SJSA1 (cell line): ENCODE data around the gene HS3ST5. TPM values are rescaled to one million over a fixed set of nuclear protein-coding genes. Genes with fewer than 3 reads are reported as not detected.
"Not testable (repeated sequence)": the region's sequence is repeated elsewhere in the genome, so short reads cannot be mapped to it uniquely, and the experiment has no call there.

Source experiments
- DNase-seq, 2 experiments: peaks; one replicate each; pipeline ENCODE4 v3.0.0-alpha.2; 2015 to 2020; ENCODE audit warnings: low spot score in 2 of 2, low read depth in 1 of 2
- H3K27ac ChIP-seq: fragments of 250-450 bp; sonication (Bioruptor Pico); 2 replicates; pipeline ENCODE4 v1.5.1; 2020; ENCODE audit warnings: mild to moderate bottlenecking, moderate library complexity
- H3K27me3 ChIP-seq: fragments of 250-450 bp; sonication (Bioruptor Pico); replicated peaks from 2 replicates; pipeline ENCODE4 v1.5.1; 2020; ENCODE audit warnings: mild to moderate bottlenecking, moderate library complexity
- H3K36me3 ChIP-seq: fragments of 250-450 bp; sonication (Bioruptor Pico); 2 replicates; pipeline ENCODE4 v1.5.1; 2020; ENCODE audit warnings: mild to moderate bottlenecking
- H3K4me1 ChIP-seq: fragments of 250-450 bp; sonication (Bioruptor Pico); replicated peaks from 2 replicates; pipeline ENCODE4 v1.6.1; 2021; ENCODE audit warnings: mild to moderate bottlenecking
- H3K4me3 ChIP-seq: fragments of 250-450 bp; sonication (Bioruptor Pico); 2 replicates; pipeline ENCODE4 v1.5.1; 2020; ENCODE audit warnings: mild to moderate bottlenecking
- H3K9me3 ChIP-seq: fragments of 250-450 bp; sonication (Bioruptor Pico); replicated peaks from 2 replicates; pipeline ENCODE4 v1.5.1; 2020; ENCODE audit warnings: mild to moderate bottlenecking
- total RNA-seq: library from RNA; depleted of rRNA; stranded (reverse); fragments of >200 nt; shearing (Covaris generic); gene quantifications from 2 replicates; pipeline ENCODE4 v1.2.3, GENCODE V29; 2014

Gene HS3ST5
- total RNA-seq, 1 experiment from 2014 or later, result 2.9 TPM

DNA sequence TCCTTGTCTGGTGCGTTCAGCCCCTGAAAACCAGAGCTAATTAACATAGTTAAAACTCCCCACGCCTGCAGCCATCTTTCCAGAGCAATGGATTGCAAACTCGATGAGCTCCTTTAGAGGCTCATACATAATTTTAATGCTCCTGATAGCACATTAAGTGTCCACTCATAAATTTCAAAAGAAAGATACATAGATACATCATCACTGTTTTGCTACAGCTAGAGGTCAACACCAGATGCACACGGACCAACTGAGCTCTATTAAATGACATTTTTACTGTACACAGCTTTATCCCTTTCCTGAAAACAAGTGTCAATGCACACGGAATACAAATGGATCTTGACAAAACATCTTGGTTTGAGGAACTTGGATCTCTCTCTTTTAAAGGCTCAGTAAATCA lies 280.6 kb downstream of the HS3ST5 start:
- Histone ChIP-seq H3K27ac (no peak overlapping the region), H3K4me1 (peaks cover 10% of the 10 kb centered on the region), H3K27me3 (no peaks in the 10 kb centered on the region)

DNA sequence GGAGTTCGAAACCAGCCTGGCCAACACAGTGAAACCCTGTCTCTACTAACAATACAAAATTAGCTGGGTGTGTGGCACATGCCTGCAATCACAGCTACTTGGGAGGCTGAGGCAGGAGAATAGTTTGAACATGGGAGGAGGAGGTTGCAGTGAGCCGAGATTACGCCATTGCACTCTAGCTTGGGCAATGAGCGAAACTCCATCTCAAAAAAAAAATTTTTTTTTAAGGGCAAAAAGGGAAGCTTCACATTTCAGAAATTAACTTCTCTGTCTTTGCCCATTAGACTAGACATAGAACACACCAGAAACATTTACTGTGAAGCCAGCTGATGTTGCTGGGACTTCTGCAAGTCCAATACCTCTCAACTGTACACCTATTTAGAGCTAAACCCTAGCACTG lies 281.1 kb downstream of the HS3ST5 start:
- Histone ChIP-seq H3K27me3 (no peaks in the 10 kb centered on the region), H3K4me1 (peaks cover 6% of the 10 kb centered on the region), H3K4me3 (no peak overlapping the region), H3K36me3 (peaks cover 11% of the 10 kb centered on the region), H3K9me3 (no peaks in the 10 kb centered on the region), H3K27ac (no peak overlapping the region)
- no peak for DNase-seq

More for the DNA sequence above, 280.6 kb downstream of the HS3ST5 start:
- Histone ChIP-seq H3K9me3 (no peaks in the 10 kb centered on the region), H3K36me3 (peaks cover 7% of the 10 kb centered on the region), H3K4me3 (no peak overlapping the region)
- DNase-seq, result no peak

DNA sequence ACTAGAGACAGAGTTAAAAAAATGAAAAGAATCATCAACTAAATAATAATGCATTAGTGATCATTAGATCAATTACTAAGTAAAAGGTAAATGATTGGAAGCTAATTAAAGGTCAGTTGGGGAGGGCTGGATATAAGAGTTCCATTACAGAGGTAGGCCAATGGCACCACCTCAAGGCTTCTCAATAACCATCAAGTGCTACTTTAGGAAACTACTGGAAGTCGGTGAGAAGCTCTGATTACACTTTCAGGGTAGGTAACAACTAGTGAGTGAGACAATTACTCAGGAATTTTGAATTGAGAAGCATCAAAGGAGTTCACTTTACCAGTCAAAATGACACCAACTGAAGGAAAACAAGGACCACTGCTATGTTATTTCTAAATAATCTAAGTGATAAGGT lies 281.7 kb downstream of the HS3ST5 start:
- Histone ChIP-seq H3K9me3 (no peaks in the 10 kb centered on the region), H3K4me1 (0 out of 2 replicates have a peak, but pooled peaks cover 4% of the 10 kb centered on the region), H3K36me3 (peaks cover 13% of the 10 kb centered on the region), H3K27ac (no peak overlapping the region), H3K27me3 (no peaks in the 10 kb centered on the region), H3K4me3 (no peak overlapping the region)
- no peak for DNase-seq

DNA sequence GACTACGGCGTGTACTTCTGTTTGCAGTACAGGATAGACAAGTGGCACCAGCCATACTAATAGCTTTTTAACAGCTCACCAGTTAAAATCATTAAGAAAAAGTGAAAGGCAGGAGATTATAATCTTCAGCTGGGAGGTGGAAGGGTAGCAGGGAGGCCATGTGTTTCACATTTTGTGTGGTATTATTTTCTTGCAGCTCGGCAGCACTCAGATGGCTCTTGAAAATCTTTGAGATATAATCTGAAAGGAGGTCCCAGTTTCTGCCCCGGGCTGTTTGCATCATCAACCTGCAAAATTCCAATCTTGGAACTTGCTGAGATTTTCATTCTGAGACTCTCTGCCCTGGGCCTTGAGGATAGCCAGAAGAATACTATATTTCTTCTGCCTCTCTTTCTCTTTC lies 284.4 kb downstream of the HS3ST5 start:
- no peaks in the 10 kb centered on the region for H3K4me1 ChIP-seq
- H3K4me3 ChIP-seq, result no peak overlapping the region
- no peak overlapping the region for H3K27ac ChIP-seq
- H3K27me3 ChIP-seq, result no peaks in the 10 kb centered on the region
- DNase-seq, result no peak
- no peaks in the 10 kb centered on the region for H3K9me3 ChIP-seq
- peaks cover 13% of the 10 kb centered on the region for H3K36me3 ChIP-seq

DNA sequence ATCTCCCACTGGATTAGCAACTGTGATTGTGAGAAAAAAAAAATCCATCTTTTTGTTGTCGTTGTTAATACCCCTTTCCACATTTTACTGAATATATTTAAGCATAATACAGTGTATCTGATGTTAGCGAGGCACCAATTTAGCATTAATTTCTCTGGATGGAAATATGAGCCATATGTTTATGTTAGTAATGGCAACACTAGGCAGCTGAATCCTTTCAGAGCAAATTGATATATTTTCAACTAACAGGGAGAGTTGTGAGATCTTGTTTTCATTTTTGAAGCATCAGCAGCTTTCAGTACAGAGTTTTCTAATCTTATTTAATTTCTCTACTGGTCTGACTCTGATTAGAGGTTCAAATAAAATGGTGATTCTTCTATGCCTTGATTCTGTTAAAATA lies 287.1 kb downstream of the HS3ST5 start:
- Histone ChIP-seq H3K27ac (no peak overlapping the region), H3K36me3 (peaks cover 17% of the 10 kb centered on the region), H3K4me3 (no peak overlapping the region), H3K4me1 (no peaks in the 10 kb centered on the region), H3K27me3 (no peaks in the 10 kb centered on the region), H3K9me3 (no peaks in the 10 kb centered on the region)
- DNase-seq, result no peak

DNA sequence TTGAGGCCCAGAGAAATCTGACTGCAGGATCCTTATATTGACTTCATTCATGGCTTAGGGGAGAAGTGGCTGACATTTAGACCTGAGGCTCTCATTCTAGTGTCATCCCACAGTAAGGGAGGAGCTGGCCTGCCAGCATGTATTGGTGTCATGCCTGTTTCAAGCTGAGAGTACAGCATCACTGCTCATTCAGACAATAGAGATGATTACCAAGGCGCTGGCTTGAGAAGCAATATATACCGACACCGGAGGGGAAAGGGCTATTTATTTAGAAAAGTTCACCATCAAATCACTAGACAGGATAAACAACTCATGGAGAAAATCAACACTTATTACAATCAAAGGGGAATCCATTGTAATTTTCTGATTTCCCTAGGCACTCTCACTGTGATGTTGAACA lies 287.5 kb downstream of the HS3ST5 start:
- Histone ChIP-seq H3K4me1 (no peaks in the 10 kb centered on the region), H3K27ac (no peak overlapping the region), H3K27me3 (no peaks in the 10 kb centered on the region), H3K36me3 (peaks cover 14% of the 10 kb centered on the region), H3K4me3 (no peak overlapping the region), H3K9me3 (no peaks in the 10 kb centered on the region)
- DNase-seq, result no peak

DNA sequence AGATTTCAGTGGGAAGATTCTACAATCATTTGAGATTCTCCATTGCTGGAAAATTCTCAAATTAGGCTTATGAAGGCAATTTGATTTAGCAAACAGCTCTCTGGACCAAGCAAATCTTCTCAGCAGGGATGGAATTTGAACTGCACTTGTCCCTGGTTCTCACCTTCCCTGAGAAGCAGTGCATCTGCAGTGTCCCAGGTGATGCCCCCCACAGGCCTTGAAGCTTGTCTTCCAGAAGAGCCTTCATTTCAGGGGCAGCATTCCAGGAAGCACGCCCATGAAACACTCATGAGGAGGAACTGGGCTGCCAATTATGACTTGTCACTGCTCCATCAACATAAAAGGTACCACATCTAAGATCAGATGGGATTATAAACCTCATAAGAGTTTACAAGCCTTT lies 289.0 kb downstream of the HS3ST5 start:
- DNase-seq, result no peak
- H3K36me3 ChIP-seq, result peaks cover 14% of the 10 kb centered on the region
- H3K4me3 ChIP-seq, result no peak overlapping the region
- H3K27ac ChIP-seq, result no peak overlapping the region
- no peaks in the 10 kb centered on the region; the same call in 1 of the 2 replicates for H3K9me3 ChIP-seq
- no peaks in the 10 kb centered on the region for H3K27me3 ChIP-seq
- peaks cover 5% of the 10 kb centered on the region; the same call in 1 of the 2 replicates for H3K4me1 ChIP-seq

DNA sequence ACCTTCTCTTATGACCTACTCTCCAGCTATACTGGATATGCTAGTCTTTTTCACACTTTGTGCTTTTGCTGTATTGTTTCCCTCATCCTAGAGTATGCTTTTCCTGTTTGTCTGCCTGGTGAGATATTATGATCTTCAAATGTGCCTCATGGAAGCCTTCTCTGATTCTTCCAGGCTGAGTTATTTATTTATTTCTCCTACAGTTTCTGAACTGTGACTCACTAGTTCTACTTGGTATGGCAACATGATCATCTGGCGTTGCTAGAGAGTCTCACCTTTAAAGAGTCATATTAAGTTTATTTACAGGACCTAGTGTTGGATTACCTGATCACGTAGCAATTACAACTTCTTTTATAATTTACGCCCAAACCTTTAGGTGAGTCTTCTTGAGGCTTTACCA lies 290.7 kb downstream of the HS3ST5 start:
- H3K4me1 ChIP-seq, result peaks cover 5% of the 10 kb centered on the region; the same call in 1 of the 2 replicates
- peaks cover 21% of the 10 kb centered on the region for H3K36me3 ChIP-seq
- no peak overlapping the region for H3K4me3 ChIP-seq
- no peak for DNase-seq
- peaks cover 7% of the 10 kb centered on the region; the same call in 1 of the 2 replicates for H3K9me3 ChIP-seq
- H3K27me3 ChIP-seq, result no peaks in the 10 kb centered on the region
- no peak overlapping the region for H3K27ac ChIP-seq

DNA sequence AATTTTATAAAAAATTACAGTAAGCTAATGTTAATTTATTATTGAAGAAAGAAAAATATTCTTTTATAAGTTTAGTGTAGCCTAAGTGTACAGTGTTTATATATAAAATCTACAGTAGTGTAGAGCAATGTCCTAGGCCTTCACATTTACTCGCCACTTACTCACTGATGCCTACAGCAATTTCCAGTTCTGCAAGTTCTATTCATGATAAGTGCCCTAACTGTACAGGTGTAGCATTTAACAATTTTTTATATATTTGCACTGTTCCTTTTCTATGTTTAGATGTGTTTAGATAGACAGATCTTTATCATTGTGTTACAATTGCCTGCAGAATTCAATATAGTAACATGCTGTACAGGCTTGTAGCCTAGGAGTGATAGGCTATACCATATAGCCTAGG lies 291.8 kb downstream of the HS3ST5 start:
- H3K9me3 ChIP-seq, result peaks cover 7% of the 10 kb centered on the region; the same call in 1 of the 2 replicates
- H3K4me1 ChIP-seq, result peaks cover 5% of the 10 kb centered on the region; the same call in 1 of the 2 replicates
- H3K4me3 ChIP-seq, result no peak overlapping the region
- peaks cover 18% of the 10 kb centered on the region for H3K36me3 ChIP-seq
- no peaks in the 10 kb centered on the region for H3K27me3 ChIP-seq
- no peak for DNase-seq
- H3K27ac ChIP-seq, result no peak overlapping the region

DNA sequence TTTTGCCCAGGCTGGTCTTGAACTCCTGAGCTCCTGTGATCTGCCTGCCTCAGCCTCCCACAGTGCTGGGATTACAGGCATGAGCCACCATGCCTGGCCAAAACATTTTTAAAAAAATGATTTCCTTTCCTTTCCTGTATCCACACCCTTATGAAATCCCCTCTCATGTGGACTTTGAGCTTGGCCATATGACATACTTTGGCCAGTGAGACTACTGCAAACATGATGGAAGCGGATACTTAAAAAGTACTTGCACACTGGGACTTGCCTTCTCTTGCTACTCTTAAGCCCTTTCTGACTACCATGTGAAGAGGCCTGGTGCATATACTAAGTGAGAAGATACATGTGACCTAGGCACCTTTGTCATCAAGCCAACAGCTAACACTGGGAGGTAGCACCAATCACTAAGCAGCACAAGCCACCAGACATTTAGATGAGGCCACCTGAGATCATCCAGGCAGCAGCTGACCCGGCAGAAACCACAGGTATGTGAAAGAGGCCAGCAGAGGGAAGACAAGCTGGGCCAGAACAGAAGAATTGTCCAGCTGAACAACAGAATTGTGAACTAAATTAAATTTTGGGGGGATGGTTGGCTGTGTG lies 293.4 kb downstream of the HS3ST5 start:
- DNase-seq, result no peak
- Histone ChIP-seq H3K9me3 (peaks cover 7% of the 10 kb centered on the region; the same call in 1 of the 2 replicates), H3K4me3 (no peak overlapping the region), H3K27ac (no peak overlapping the region), H3K36me3 (peaks cover 18% of the 10 kb centered on the region), H3K27me3 (no peaks in the 10 kb centered on the region), H3K4me1 (peaks cover 5% of the 10 kb centered on the region; the same call in 1 of the 2 replicates)

DNA sequence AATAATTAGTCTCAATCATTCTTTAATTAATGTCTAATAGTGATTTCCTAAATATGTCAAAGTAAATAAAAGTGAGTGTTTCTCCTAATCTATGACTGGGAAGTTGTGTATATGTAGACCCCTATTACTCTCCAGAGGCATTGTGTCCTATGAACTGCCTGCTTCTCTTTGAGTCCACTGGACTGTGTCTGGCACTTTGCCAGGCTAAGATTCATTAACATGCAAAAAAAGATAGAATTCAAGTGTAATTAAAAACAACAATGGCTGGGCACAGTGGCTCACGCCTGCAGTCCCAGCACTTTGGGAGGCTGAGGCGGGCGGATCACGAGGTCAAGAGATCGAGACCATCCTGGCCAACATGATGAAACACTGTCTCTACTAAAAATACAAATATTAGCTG lies 298.3 kb downstream of the HS3ST5 start:
- not testable (repeated sequence) for H3K4me1 ChIP-seq, DNase-seq, H3K9me3 ChIP-seq, H3K27me3 ChIP-seq, H3K27ac ChIP-seq, H3K4me3 ChIP-seq
- peaks cover 12% of the 10 kb centered on the region for H3K36me3 ChIP-seq

DNA sequence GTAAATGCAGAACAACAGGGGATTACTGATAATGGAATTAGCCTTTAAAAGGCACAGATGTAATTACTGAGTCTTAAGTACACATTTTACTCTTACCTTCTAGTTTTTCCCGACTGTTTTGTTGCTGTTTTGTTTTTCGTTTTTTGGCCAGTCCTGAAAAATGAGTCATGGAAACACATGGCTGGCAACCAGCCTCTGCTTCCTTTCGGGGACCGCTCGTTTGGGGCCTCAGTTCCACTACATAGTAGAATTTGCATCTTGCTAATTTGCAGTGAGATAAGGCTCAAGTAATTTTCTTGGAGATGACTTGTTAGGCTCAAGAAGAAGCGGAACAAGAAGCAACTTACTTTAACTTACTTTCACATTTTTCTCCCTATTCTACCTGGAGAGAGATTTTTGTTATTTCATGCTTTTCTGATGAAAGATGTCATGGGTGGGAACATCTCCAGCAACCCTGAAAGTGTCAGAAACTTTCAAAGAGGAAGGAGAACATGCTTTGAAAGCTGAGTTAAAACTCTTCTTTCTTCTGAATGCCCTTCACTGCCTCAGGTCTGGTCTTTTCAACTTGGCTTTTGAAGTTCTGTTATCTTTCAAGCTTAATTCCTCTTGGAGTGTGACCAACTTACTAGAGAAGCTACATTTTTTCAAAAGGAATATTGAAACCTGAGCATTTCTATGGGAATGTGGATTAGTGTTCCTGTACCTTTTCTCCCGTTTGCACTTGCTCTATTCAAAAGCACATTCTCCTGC lies 300.4 kb downstream of the HS3ST5 start:
- H3K4me3 ChIP-seq, result no peak overlapping the region
- peaks cover 3% of the 10 kb centered on the region; the same call in 1 of the 2 replicates for H3K36me3 ChIP-seq
- H3K9me3 ChIP-seq, result no peaks in the 10 kb centered on the region
- no peak for DNase-seq
- peaks cover 5% of the 10 kb centered on the region for H3K4me1 ChIP-seq
- H3K27me3 ChIP-seq, result no peaks in the 10 kb centered on the region
- H3K27ac ChIP-seq, result no peak overlapping the region

DNA sequence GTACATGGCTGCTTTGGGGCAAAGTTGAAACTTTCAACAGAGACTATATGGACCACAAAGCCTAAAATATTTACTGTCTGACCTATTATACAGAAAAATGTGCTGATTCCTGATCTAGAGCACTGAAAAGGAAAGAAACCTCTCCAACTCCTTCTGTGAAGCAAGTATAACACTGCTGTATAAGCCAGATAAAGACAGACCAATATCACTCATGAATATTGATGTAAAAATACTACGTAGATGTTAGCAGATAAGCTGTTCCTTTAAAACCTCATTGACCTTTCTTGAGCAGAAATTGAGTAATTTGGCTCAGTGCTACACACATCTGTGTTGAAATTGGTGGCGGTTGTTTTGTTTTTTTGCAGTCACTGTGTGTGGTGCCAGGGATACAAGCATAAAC lies 302.0 kb downstream of the HS3ST5 start:
- DNase-seq, result no peak

DNA sequence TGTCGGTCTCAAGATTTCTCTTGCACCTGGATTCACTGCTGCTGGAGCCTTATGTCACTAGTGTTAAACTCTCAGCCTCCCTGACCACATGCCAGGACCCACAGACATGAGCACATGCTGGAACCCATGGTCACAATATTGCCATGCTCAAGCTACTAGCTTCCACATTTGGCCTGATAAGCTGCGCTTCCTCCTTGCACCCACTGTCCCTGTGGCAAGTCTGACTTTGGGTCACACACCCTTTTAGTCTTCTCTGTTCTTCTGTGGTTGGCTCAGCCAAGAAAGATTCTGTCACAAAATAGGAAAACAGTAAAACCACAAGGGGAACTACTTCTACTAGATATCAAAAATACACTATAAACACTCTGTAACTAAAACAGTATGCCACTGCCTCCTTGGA lies 303.0 kb downstream of the HS3ST5 start:
- DNase-seq, result no peak
- Histone ChIP-seq H3K36me3 (no peaks in the 10 kb centered on the region; the same call in 1 of the 2 replicates), H3K4me1 (peaks cover 8% of the 10 kb centered on the region), H3K27me3 (no peaks in the 10 kb centered on the region), H3K4me3 (no peak overlapping the region), H3K9me3 (no peaks in the 10 kb centered on the region), H3K27ac (no peak overlapping the region)

More for the DNA sequence above, 302.0 kb downstream of the HS3ST5 start:
- no peak overlapping the region for H3K27ac ChIP-seq
- no peaks in the 10 kb centered on the region for H3K27me3 ChIP-seq
- H3K4me1 ChIP-seq, result peaks cover 5% of the 10 kb centered on the region
- H3K36me3 ChIP-seq, result no peaks in the 10 kb centered on the region
- no peak overlapping the region for H3K4me3 ChIP-seq
- no peaks in the 10 kb centered on the region for H3K9me3 ChIP-seq
